Fibroblast of lung (primary cell): ENCODE measurements around the gene FAM110D.

Experiments used
- CTCF ChIP-seq, 2 donors: IDR thresholded peaks in 1 of 2; conservative IDR thresholded peaks in 1 of 2; 1 replicate in 1 of 2; 2 replicates in 1 of 2; pipeline ENCODE4 v1.5.1; 2011 to 2012; ENCODE audit warnings: low read length in 2 of 2, control low read depth in 1 of 2, inconsistent platforms in 1 of 2, low read depth in 1 of 2, mild to moderate bottlenecking in 1 of 2
- EZH2 ChIP-seq: IDR thresholded peaks from 2 replicates; pipeline ENCODE4 v1.5.1; 2012; ENCODE audit warnings: low read length, control low read depth, mild to moderate bottlenecking; ENCODE audit errors: missing control alignments

GRCh38 chr1:26111530-26112406 is 47.1 kb upstream of the FAM110D start, which contains the start of gene PDIK1L:
- no peak for TF ChIP-seq CTCF (conservative IDR thresholded peaks at IDR 0.05 in 1 of 2, IDR thresholded peaks at IDR 0.05 in 1 of 2; ENCODE audit: low read depth in 1 of 2, low read length in 2 of 2)
- no peak for TF ChIP-seq EZH2
